Measurements from ENCODE around the gene CYP2D6. TPM values are rescaled to one million over a fixed set of nuclear protein-coding genes. Genes with fewer than 3 reads are reported as not detected.
"Not testable (repeated sequence)": the region's sequence is repeated elsewhere in the genome, so short reads cannot be mapped to it uniquely, and the experiment has no call there.

CYP2D6 gene
- total RNA-seq, 1 donor from 2014 or later = 2.0 TPM

DNA sequence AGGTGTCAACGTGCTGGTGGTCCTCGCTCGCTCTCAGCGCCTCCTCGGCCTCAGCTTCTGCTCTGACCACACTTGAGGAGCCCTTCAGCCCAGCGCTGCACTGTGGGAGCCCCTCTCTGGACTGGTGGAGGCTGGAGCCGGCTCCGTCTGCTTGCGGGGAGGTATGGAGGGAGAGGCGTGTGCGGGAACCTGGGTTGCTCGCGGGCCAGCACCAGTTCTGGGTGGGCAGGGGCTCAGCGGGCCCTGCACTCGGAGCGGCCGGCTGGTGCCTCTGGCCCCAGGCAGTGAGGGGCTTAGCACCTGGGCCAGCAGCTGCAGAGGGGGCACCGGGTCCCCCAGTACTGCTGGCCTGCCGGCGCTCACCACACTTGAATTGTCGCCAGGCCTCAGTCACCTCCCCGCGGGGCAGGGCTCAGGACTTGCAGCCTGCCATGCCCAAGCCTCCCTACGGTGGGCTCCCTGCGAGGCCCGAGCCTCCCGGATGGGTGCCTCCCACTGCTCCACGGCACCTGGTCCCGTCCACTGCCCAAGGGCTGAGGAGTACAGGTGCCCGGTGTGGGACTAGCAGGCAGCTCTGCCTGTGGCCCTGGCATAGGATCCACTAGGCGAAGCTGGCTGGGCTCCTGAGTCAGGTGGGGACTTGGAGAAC is 7.6 kb upstream of the CYP2D6 start:
- no peak for DNase-seq (ENCODE audit: low spot score in 2 of 2)
- FAIRE-seq = no peak

DNA sequence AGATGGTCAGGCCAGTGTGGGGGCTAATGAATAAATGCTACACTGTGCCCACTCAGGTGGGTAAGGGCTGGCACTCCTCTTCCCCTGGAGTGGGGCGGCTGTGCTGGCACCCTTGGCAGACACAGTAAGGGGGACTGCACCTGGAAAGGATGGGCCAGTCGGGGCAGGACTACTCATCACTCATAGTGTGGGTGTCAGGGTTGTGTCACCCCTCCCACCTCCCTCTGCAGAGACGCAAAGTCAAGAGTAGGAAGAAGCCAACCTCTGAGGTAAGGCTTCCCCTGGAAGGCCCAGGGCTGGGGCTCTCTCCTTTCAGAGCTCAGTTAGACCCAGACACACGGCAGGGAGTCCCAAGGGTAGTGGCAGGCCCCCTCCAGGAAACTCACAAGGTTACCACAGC is 5.1 kb upstream of the CYP2D6 start:
- not testable (repeated sequence) for FAIRE-seq; DNase-seq (ENCODE audit: low spot score in 2 of 2)

DNA sequence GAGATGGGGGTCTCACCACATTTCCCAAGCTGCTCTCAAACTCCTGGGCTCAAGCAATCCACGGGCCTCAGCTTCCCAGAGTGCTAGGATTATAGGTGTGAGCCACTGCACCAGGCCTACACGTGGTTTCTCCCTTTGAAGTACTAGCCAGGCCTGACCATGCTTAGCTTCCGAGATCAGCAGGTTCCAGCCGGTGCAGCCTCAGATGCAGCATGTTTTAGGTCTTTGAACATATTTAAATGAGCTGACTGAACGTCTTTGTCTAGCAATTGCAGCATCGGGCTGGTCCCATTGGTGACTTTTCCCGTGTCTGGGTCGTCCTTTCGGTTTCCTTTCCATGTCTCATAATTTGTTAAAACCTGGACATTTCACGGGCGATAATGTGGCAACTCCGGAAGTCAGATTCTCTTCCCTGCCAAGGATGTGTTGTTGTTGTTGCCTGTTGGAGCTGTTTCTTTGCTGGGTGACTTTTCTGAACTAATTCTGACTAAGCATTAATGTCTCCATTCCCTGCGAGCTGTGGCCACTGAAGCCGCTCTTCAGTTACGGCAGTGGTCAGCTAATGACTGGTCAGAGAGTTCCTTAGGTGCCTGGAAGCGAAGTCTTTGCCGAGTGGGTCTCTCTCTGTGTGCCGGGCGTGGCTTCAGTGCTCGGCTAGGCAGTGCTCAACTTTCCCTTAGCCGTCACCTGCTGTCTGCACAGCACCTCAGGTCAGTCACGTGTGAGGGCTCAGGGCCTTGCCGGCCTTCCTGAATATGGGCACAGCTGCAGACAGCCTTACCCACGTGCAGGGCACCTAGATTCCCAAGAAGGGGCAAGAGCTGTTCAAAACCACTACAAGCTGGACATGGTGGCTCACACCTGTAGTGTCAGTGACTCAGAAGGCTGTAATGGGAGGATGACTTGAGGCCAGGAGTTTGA is 3.8 kb upstream of the CYP2D6 start:
- FAIRE-seq (no peak), DNase-seq (ENCODE audit: low spot score in 2 of 2) (no peak)

DNA sequence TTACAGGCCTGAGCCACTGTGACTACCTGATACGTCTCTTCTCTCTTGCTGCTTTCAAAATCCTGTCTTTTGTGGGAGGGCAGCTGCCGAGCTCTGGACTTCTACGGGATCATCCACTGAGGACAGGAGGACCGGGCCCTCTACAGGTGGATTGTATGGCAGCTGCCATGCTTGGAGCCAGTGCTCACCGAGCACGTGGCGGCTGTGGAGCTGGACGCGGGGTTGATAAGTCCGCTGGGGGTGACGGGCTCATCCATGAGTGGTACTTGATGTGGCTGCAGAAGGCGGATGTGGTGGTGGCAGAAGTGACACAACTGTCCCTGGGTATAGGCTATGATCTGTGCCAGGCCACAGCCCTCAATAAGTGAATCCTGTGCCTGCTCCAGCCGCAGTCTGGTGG is 1.8 kb upstream of the CYP2D6 start:
- FAIRE-seq (no peak), DNase-seq (ENCODE audit: low spot score in 2 of 2) (no peak)

DNA sequence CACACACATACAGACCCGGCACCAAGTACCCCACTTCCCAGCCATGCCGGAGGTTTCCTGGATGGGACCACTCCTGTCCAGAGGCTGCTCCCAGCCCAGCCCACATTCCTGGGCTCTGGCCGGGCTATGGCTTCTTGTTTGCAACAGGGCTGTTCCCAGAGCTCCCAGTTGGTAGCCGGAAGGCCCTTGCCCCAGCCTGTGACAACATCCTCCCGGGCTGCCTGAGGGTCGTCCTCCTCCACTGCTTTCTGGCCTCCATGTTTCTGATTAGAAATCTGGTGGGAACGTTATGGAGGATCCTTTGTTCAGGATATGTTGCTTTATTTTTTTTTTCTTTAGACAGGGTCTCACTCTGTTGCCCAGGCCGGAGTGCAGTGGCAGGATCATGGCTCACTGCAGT is 952 bp upstream of the CYP2D6 start:
- DNase-seq (ENCODE audit: low spot score in 2 of 2) (peak in 1 of 2 donors; percentile 33), FAIRE-seq (no peak)

DNA sequence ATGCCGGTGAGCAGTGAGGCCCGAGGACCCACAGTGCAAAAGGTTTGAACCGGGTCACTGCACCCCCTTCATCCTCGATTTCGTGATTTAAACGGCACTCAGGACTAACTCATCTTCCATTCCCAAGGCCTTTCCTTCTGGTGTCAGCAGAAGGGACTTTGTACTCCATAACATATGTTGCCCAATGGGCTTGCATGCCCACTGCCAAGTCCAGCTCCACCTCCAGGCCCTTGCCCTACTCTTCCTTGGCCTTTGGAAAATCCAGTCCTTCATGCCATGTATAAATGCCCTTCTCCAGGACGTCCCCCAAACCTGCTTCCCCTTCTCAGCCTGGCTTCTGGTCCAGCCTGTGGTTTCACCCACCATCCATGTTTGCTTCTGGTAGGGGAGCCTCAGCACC is 428 bp downstream of the CYP2D6 start:
- DNase-seq (ENCODE audit: low spot score in 2 of 2); FAIRE-seq: not testable (repeated sequence)

DNA sequence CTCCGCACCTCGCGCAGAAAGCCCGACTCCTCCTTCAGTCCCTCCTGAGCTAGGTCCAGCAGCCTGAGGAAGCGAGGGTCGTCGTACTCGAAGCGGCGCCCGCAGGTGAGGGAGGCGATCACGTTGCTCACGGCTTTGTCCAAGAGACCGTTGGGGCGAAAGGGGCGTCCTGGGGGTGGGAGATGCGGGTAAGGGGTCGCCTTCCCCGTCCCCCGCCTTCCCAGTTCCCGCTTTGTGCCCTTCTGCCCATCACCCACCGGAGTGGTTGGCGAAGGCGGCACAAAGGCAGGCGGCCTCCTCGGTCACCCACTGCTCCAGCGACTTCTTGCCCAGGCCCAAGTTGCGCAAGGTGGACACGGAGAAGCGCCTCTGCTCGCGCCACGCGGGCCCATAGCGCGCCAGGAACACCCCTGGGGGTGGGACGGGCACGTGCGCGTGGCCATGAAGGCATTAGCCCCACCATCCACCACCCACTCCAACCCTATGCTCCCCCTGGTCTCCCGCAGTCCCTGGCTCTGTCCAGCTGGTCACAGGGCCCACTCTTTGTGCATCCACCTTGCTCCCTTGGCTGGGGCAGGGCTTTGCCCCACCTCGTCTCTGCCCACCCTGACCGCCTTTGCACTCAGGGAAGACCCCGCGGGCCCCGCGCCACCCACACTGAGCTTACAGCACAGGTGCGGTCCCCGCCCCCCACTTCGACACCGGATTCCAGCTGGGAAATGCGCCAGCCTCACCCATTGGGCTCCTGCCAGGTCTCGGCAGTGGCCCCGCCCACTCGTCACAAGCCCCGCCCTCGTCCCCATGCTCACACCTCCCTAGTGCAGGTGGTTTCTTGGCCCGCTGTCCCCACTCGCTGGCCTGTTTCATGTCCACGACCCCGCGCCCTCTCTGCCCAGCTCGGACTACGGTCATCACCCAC is 1.6 kb downstream of the CYP2D6 start:
- not testable (repeated sequence) for FAIRE-seq
- DNase-seq (ENCODE audit: low spot score in 2 of 2) = peak in 1 of 2 donors; percentile 58

DNA sequence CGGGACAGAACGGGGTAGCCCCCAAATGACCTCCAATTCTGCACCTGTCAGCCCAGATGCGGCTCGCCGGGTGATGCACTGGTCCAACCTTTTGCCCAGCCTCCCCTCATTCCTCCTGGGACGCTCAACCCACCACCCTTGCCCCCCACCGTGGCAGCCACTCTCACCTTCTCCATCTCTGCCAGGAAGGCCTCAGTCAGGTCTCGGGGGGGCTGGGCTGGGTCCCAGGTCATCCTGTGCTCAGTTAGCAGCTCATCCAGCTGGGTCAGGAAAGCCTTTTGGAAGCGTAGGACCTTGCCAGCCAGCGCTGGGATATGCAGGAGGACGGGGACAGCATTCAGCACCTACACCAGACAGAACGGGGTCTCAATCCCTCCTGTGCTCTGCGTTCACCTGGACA is 2.6 kb downstream of the CYP2D6 start:
- FAIRE-seq; DNase-seq (ENCODE audit: low spot score in 2 of 2): not testable (repeated sequence)

DNA sequence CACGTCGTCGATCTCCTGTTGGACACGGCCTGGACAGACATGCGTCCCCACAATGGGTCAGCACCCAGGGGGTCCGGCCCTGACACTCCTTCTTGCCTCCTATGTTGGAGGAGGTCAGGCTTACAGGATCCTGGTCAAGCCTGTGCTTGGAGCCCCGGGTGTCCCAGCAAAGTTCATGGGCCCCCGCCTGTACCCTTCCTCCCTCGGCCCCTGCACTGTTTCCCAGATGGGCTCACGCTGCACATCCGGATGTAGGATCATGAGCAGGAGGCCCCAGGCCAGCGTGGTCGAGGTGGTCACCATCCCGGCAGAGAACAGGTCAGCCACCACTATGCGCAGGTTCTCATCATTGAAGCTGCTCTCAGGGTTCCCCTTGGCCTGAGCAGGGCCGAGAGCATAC is 3.0 kb downstream of the CYP2D6 start:
- DNase-seq (ENCODE audit: low spot score in 2 of 2) = no peak
- FAIRE-seq = no peak

DNA sequence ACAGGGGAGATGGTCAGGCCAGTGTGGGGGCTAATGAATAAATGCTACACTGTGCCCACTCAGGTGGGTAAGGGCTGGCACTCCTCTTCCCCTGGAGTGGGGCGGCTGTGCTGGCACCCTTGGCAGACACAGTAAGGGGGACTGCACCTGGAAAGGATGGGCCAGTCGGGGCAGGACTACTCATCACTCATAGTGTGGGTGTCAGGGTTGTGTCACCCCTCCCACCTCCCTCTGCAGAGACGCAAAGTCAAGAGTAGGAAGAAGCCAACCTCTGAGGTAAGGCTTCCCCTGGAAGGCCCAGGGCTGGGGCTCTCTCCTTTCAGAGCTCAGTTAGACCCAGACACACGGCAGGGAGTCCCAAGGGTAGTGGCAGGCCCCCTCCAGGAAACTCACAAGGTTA is 7.1 kb downstream of the CYP2D6 start:
- FAIRE-seq; DNase-seq (ENCODE audit: low spot score in 2 of 2): not testable (repeated sequence)

DNA sequence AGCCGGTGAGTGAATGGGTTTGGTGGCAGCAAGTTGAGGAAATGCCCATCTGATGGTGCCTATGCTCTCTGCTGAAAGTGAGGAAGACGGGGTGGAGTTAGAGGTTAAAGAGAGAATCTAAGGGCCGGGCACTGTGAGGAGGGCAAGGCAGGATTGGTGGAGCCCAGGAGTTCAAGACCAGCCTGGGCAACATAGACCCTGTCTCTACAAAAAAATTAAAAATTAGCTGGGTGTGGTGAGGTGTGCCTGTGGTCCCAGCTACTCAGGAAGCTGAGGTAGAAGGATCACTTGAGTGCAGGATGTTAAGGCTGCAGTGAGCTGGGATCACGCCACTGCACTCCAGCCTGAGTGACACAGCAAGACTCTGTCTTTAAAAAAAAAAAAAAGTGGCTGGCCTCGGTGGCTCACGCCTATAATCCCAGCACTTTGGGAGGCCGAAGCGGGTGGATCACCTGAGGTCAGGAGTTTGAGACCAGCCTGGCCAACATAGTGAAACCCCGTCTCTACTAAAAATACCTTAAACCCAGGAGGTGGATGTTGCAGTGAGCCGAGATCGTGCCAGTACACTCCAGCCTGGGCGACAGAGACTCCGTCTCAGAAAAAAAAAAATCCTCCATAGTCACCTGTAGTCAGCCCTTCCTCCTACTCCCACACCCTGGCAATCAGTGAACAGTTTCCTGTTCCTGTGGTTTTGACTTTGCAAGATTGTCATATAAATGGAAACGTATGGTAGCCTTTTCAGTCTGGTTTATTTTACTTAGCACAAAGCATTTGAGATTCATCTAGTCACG is 10.2 kb downstream of the CYP2D6 start:
- FAIRE-seq; DNase-seq (ENCODE audit: low spot score in 2 of 2): not testable (repeated sequence)

DNA sequence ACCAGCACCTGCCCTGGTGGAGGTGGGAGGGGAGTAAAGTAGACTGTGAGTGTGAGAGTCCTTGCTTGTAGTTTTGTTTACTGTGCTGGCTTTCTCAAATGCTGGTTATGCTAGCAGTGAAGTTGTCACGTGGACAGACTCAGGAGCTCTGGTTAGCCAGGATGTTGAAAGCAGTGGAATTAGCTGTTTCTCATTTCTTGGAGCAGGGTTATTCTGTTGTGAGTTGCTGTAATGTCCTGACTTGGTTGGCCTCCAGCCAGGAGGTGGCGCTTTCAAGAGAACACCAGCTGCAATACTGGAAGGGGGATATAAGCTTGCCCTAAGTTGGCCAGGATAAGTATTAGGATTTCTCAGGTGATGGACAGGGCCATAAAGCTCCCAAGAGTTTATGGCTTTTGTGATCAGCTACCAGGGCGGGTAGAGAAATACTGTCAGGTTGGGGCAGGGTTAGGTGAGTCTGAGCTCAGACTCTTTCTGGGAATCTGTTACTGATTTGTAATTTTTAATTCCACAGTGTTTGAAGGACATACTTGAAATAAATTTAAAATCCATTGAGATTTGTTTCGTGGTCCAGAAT is 13.7 kb downstream of the CYP2D6 start:
- no peak for DNase-seq (ENCODE audit: low spot score in 2 of 2)
- no peak for FAIRE-seq

DNA sequence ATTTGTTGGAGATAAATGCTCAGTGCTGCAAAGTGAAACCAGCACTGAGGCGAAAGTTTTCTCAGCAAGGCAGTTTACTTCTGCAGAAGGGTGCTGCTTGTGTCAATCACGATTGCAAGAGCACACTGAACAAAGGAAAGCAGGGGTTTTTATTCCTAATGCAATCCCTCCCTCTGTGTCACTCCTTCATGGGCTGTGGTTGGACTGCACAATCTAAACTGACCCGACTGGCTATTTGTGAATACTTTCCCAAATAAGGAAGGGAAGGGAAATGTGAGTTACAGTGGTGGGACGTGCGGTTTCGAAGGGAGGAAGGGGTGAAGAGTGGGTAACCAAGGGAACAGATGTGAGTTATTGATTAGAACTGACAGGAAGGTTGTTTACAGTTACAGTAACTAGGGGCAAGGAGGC is 15.2 kb downstream of the CYP2D6 start:
- FAIRE-seq; DNase-seq (ENCODE audit: low spot score in 2 of 2): not testable (repeated sequence)

DNA sequence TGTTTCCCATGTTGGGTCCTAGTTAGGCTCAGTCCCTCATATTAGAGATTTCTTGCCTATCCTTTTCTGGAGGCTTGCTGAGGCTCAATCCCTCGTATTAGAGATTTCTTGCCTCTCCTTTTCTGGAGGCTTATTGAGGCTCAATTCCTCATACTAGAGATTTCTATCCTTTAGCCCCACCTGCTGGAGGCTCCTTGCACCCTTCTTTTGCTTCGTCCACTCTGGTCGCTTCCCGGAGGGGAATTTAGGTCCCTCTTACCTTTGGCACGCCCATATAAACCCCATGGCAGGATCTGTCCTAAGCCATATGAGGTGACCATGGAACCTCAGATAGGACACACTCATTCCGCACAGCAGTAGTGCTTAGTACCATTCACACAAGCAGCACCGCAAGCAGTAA is 15.9 kb downstream of the CYP2D6 start:
- FAIRE-seq (no peak), DNase-seq (ENCODE audit: low spot score in 2 of 2) (no peak)

DNA sequence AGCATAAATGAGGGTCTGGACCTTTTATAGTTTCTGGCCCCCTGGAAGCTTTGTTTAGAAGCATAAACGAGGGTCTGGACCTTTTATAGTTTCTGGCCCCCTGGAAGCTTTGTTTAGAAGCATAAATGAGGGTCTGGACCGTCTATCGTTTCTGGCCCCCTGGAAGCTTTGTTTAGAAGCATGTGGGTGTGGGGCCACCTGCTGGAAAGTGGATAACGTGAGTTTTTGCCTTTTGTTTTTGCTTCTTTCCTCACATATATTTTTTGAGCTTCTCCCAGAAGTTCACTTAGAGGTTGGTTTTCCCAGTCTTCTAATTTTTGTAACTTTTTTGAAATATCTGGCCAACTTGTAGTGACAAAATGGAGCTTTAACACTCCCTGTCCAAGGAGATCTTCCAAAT is 17.8 kb downstream of the CYP2D6 start:
- FAIRE-seq; DNase-seq (ENCODE audit: low spot score in 2 of 2): not testable (repeated sequence)

DNA sequence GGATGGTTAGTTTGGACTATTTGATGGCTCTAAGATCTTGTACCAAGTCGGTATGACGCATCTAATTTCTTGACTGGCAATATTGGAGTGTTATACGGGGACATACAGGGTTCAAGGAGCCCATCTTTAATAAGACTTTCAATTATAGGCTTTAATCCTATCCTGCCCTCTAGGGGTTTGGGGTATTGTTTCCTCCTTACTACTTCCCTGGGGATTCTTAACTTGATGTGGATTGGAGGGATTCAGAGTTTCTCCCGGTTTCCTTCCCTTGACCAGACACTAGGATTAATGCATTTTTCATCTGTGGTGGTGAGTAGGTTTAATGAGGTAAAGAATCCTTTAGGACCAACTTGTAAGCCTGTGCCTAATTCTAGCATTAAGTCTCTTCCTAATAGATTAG is 18.8 kb downstream of the CYP2D6 start:
- DNase-seq (ENCODE audit: low spot score in 2 of 2) (no peak), FAIRE-seq (no peak)

DNA sequence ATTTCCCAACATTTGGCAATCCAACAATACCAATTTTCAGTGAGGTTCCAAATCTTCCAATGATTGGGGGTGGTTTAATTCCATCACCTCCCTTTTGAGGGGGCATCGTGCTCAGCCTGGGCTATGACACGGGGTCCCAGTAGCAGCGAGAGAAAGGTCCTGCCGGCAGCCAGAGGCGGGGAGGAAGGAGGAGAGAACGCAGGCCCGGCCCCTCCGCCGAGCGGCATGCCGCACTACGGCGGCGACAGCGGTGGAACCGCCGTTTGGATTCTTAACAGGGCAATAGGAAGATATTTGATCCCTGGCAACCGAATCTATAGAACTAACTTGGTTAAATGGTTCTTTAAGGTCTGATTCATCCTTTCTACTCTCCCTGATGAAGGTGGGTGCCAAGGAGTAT is 21.8 kb downstream of the CYP2D6 start:
- no peak for FAIRE-seq
- no peak for DNase-seq (ENCODE audit: low spot score in 2 of 2)

DNA sequence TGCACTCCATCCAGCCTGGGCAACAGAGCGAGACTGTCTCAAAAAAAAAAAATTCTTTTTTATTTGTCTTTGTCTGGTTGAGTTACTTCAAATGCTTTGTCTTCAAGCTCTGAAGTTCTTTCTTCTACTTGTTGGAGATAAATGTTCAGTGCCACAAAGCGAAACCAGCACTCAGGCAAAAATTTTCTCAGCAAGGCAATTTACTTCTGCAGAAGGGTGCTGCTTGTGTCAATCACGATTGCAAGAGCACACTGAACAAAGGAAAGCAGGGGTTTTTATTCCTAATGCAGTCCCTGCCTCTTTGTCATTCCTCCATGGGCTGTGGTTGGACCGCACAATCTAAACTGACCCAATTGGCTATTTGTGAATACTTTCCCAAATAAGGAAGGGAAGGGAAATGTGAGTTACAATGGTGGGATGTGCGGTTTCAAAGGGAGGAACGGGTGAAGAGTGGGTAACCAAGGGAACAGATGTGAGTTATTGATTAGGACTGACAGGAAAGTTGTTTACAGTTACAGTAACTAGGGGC is 26.2 kb downstream of the CYP2D6 start:
- not testable (repeated sequence) for FAIRE-seq; DNase-seq (ENCODE audit: low spot score in 2 of 2)

DNA sequence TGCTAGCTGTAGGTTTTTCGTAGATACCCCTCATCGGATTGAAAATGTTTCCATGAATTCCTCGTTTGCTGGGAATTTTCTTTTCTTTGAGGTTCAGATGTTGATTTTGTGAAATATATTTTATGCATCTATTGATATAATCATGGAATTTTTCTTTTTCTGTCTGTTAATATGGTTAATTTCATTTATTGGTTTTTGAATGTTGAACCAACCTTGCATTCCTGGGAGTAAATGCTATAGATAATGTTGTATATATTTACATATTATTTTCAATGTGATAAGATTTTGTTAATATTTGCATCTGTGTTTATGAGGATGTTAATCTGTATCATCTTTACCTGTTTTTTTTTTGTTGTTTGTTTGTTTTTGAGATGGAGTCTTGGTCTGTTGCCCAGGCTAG is 29.4 kb downstream of the CYP2D6 start:
- no peak for DNase-seq (ENCODE audit: low spot score in 2 of 2)
- no peak for FAIRE-seq
